ENCODE measurements around the gene GPR156. TPM values are rescaled to one million over a fixed set of nuclear protein-coding genes. Genes with fewer than 3 reads are reported as not detected.

The GPR156 gene
- total and polyA plus RNA-seq, 7 donors, result 0.07 to 1.7 (median 1.1) TPM; not detected in 2

- Histone ChIP-seq H3K4me1 (peaks cover 0 to 11% (median 9%) of the 10 kb centered on the region in 4 donors), H3K27me3 (no peaks in the 10 kb centered on the region), H3K36me3 (no peaks in the 10 kb centered on the region), H3K9me3 (peaks cover 0 to 3% (median 0%) of the 10 kb centered on the region in 4 donors), H3K27ac (no peak overlapping the region), H3K4me3 (no peak overlapping the region)
- 85 to 97% methylated on average over 16 of the region's 16 CpGs for WGBS, 2 donors
- DNase-seq, result no peak
- no peak for TF ChIP-seq POLR2A (IDR thresholded peaks at IDR 0.05)
- TF ChIP-seq EP300 (IDR thresholded peaks at IDR 0.05), result no peak
- TF ChIP-seq CTCF (IDR thresholded peaks at IDR 0.05), result no peak
- intact Hi-C loops (cut with DNase I), result loop anchor here (5.0 kb wide), 1 partner anchor 58 kb away; the partner anchor contains the start of gene LRRC58
Observed at GRCh38 chr3:120289636-120290035, 4.6 kb upstream of the GPR156 start.

GRCh38 chr3:120286465-120286864, 1.4 kb upstream of the GPR156 start:
- no peak for TF ChIP-seq POLR2AphosphoS5 (IDR thresholded peaks at IDR 0.05)
- TF ChIP-seq POLR2A (IDR thresholded peaks at IDR 0.05), result no peak
- TF ChIP-seq CTCF (IDR thresholded peaks at IDR 0.05), result no peak
- TF ChIP-seq EP300 (IDR thresholded peaks at IDR 0.05), result no peak
- WGBS, 2 donors, result 36 to 68% methylated on average over 2 of the region's 2 CpGs
- no peaks in the 10 kb centered on the region for H3K9me3 ChIP-seq
- H3K4me1 ChIP-seq, result peaks cover 0 to 14% (median 12%) of the 10 kb centered on the region in 4 donors
- DNase-seq, result no peak
- H3K4me3 ChIP-seq, result no peak overlapping the region
- H3K27ac ChIP-seq, result no peak overlapping the region
- no peaks in the 10 kb centered on the region for H3K36me3 ChIP-seq
- no peaks in the 10 kb centered on the region for H3K27me3 ChIP-seq
- intact Hi-C loops (cut with DNase I), result loop anchor here (5.0 kb wide), 1 partner anchor 61 kb away; the partner anchor contains the start of gene LRRC58

- Histone ChIP-seq H3K4me3 (peak overlapping the region; percentile 36 to 67 (median 57)), H3K27ac (peak overlapping the region in 3 of 4 donors; percentile 35 to 58 (median 45)), H3K4me1 (peaks cover 0 to 14% (median 12%) of the 10 kb centered on the region in 4 donors), H3K9me3 (no peaks in the 10 kb centered on the region), H3K36me3 (no peaks in the 10 kb centered on the region), H3K27me3 (no peaks in the 10 kb centered on the region)
- no peak for DNase-seq
- TF ChIP-seq CTCF (IDR thresholded peaks at IDR 0.05) (no peak), POLR2A (IDR thresholded peaks at IDR 0.05) (no peak), POLR2AphosphoS5 (IDR thresholded peaks at IDR 0.05) (no peak), EP300 (IDR thresholded peaks at IDR 0.05) (no peak)
- 39 to 47% methylated on average over 15 of the region's 15 CpGs for WGBS, 2 donors
- intact Hi-C loops (cut with DNase I), result loop anchor here (5.0 kb wide), 1 partner anchor 62 kb away; the partner anchor contains the start of gene LRRC58
Observed at GRCh38 chr3:120285508-120285841, 453 bp upstream of the GPR156 start.

- no peak overlapping the region for H3K27ac ChIP-seq
- WGBS, 2 donors, result 85 to 90% methylated on average over 3 of the region's 3 CpGs
- DNase-seq, result no peak
- intact Hi-C loops (cut with DNase I), result no loop called here
- H3K9me3 ChIP-seq, result no peaks in the 10 kb centered on the region
- H3K36me3 ChIP-seq, result no peaks in the 10 kb centered on the region
- TF ChIP-seq CTCF (IDR thresholded peaks at IDR 0.05) (no peak), POLR2AphosphoS5 (IDR thresholded peaks at IDR 0.05) (no peak)
- no peaks in the 10 kb centered on the region for H3K27me3 ChIP-seq
- no peak overlapping the region for H3K4me3 ChIP-seq
- peaks cover 0 to 14% (median 12%) of the 10 kb centered on the region in 4 donors for H3K4me1 ChIP-seq
Observed at GRCh38 chr3:120281261-120281660, 3.8 kb downstream of the GPR156 start.

GRCh38 chr3:120280566-120280965, 4.5 kb downstream of the GPR156 start:
- H3K4me3 ChIP-seq, result no peak overlapping the region
- H3K27me3 ChIP-seq, result no peaks in the 10 kb centered on the region
- no peak for TF ChIP-seq CTCF (IDR thresholded peaks at IDR 0.05)
- TF ChIP-seq POLR2A (IDR thresholded peaks at IDR 0.05), result no peak
- TF ChIP-seq EP300 (IDR thresholded peaks at IDR 0.05), result no peak
- no peak for TF ChIP-seq POLR2AphosphoS5 (IDR thresholded peaks at IDR 0.05)
- H3K36me3 ChIP-seq, result no peaks in the 10 kb centered on the region
- no peaks in the 10 kb centered on the region for H3K9me3 ChIP-seq
- 90% methylated on average over 3 of the region's 3 CpGs for WGBS, 2 donors
- H3K27ac ChIP-seq, result no peak overlapping the region
- no peak for DNase-seq
- peaks cover 0 to 14% (median 11%) of the 10 kb centered on the region in 4 donors for H3K4me1 ChIP-seq
- intact Hi-C loops (cut with DNase I), result no loop called here
